ENCODE data around the gene LMBRD2. TPM values are rescaled to one million over a fixed set of nuclear protein-coding genes. Genes with fewer than 3 reads are reported as not detected.

The LMBRD2 gene
- total and polyA plus RNA-seq, 2 of the 8 experiments (the other 6 are each of a cell fraction or from before 2014, with no cell fraction given): 1.1 to 4.1 TPM

DNA sequence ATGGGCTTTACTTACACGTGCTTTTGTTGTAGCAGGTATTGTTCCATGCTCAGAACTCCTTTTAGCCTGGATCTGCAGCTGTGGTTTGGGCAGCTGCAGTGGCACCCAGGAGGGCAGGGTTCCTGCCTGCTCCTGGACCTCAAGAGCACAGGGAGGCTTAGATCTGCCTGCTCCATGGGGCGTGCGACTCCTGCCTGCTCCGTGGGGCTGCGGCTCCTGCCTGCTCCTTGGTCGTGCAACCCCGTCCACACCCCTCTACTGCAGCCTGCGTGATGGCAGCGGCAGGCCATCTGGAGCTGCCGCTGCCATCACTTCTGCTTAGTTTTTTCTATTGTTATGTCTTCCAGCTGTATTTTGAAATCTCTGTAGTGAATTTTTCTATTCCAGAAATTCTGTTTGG lies 73.3 kb downstream of the LMBRD2 start:
- Histone ChIP-seq H4K91ac (replicated peaks; ENCODE audit: insufficient read length, low read length) (no peak overlapping the region), H3K27ac (ENCODE audit: low read depth, low read length) (no peak overlapping the region), H3K27me3 (replicated peaks in 1 of 4; ENCODE audit: control insufficient read depth in 3 of 4, extremely low read depth in 1 of 4, insufficient read depth in 3 of 4, low read length in 3 of 4) (no peaks in the 10 kb centered on the region), H2AK5ac (ENCODE audit: low read depth, low read length) (no peak overlapping the region), H3K23me2 (ENCODE audit: low read depth, low read length) (no peaks in the 10 kb centered on the region), H4K20me1 (replicated peaks in 1 of 2; ENCODE audit: control insufficient read depth in 1 of 2, insufficient read depth in 2 of 2, low read length in 2 of 2) (no peaks in the 10 kb centered on the region), H2BK120ac (replicated peaks; ENCODE audit: low read depth, low read length) (no peak overlapping the region), H3K14ac (ENCODE audit: insufficient read length) (no peak overlapping the region), H3K36me3 (ENCODE audit: control insufficient read depth in 2 of 4, insufficient read depth in 4 of 4, low read length in 3 of 4) (no peaks in the 10 kb centered on the region), H3K9ac (replicated peaks in 1 of 4; ENCODE audit: extremely low read depth in 1 of 4, low read depth in 3 of 4, low read length in 3 of 4) (no peak overlapping the region), H2BK12ac (ENCODE audit: low read depth, low read length) (peak overlapping the region; percentile 85; the same call in 1 of the 2 replicates), H3K79me1 (ENCODE audit: low read depth, low read length) (no peaks in the 10 kb centered on the region), H3K4me2 (ENCODE audit: insufficient read depth in 1 of 2, low read depth in 2 of 2, low read length in 2 of 2) (no peak overlapping the region; a peak in 1 of 4 replicates), H2BK20ac (ENCODE audit: low read length) (no peak overlapping the region), H3K56ac (replicated peaks; ENCODE audit: insufficient read length, low read depth, low read length) (no peak overlapping the region), H3K9me3 (ENCODE audit: insufficient read depth in 2 of 2, low read depth in 1 of 2, low read length in 1 of 2) (no peaks in the 10 kb centered on the region), H3K4me3 (ENCODE audit: extremely low read depth in 1 of 4, insufficient read depth in 2 of 4, low read depth in 3 of 4, low read length in 4 of 4) (no peak overlapping the region), H4K8ac (ENCODE audit: extremely low read depth, insufficient read depth, low read length) (no peak overlapping the region), H4K5ac (ENCODE audit: insufficient read length, low read depth, low read length) (no peak overlapping the region), H3K79me2 (ENCODE audit: control insufficient read depth in 1 of 2, insufficient read depth in 2 of 2, low read length in 2 of 2) (no peaks in the 10 kb centered on the region), H2BK15ac (ENCODE audit: low read length) (no peak overlapping the region), H3K23ac (ENCODE audit: insufficient read length) (no peak overlapping the region), H2AFZ (ENCODE audit: low read length) (no peak overlapping the region), H3K4ac (replicated peaks; ENCODE audit: insufficient read length, low read depth, low read length) (no peak overlapping the region), H3K4me1 (replicated peaks in 1 of 4; ENCODE audit: control insufficient read depth in 3 of 4, insufficient read depth in 4 of 4, low read length in 3 of 4) (peaks cover 2 to 15% (median 3%) of the 10 kb centered on the region in 4 experiments; a peak in 5 of 7 replicates), H2BK5ac (ENCODE audit: low read depth, low read length) (no peak overlapping the region), H3K18ac (ENCODE audit: extremely low read depth, low read length) (no peak overlapping the region)
- ChIA-PET CTCF (ENCODE audit: partially characterized antibody) (interaction anchor here (0.5 to 4.2 kb wide), 27 partner anchors 7 to 1931 kb away, joined by 3 to 55 read pairs (median 5); partner anchors contain the start of genes LMBRD2 and SKP2), POLR2A (ENCODE audit: partially characterized antibody) (interaction anchor here (2.3 to 2.6 kb wide), 2 partner anchors 12 to 74 kb away, joined by 10 to 13 read pairs; partner anchors contain the start of genes LMBRD2, SKP2 and UGT3A2)
- DNase-seq (ENCODE audit: low read depth in 1 of 2, low spot score in 2 of 2) (no peak), FAIRE-seq (no peak)
- TF ChIP-seq TAF7 (optimal IDR thresholded peaks at IDR 0.05; ENCODE audit: borderline replicate concordance, low read depth, low read length) (no peak), POLR2A (IDR thresholded peaks at IDR 0.05; ENCODE audit: control extremely low read depth in 1 of 2, low read depth in 2 of 2, low read length in 2 of 2) (no peak), MAFK (IDR thresholded peaks at IDR 0.05; ENCODE audit: low read depth, low read length) (no peak), SP1 (IDR thresholded peaks at IDR 0.05; ENCODE audit: low read depth, low read length) (no peak), RBBP5 (IDR thresholded peaks at IDR 0.05; ENCODE audit: borderline replicate concordance, low read depth, low read length) (no peak), FOSL1 (IDR thresholded peaks at IDR 0.05; ENCODE audit: insufficient read depth, low read depth, low read length) (no peak)
- WGBS, 2 experiments (ENCODE audit: extremely low coverage in 1 of 2, insufficient coverage in 1 of 2, insufficient read length in 1 of 2, insufficient replicate concordance in 2 of 2, low coverage in 1 of 2, low lambda C conversion rate in 2 of 2, missing lambda C conversion rate in 1 of 2): 87% methylated on average over 10 of the region's 10 CpGs; no CpG with 5 or more reads in 1 of the 2 experiments

All from H1 (cell line).